ENCODE results near the gene STON2.

STON2 gene

GRCh38 chr14:81295958-81296923, 103.9 kb downstream of the STON2 start:
- no peaks in the 10 kb centered on the region for H3K79me2 ChIP-seq (ENCODE audit: insufficient read depth, low read length)
- H3K27ac ChIP-seq (ENCODE audit: low read depth, low read length) = no peak overlapping the region
- no peak overlapping the region for H3K4me2 ChIP-seq (ENCODE audit: low read depth, low read length, poor library complexity, severe bottlenecking)

GRCh38 chr14:81289516-81289915, 110.6 kb downstream of the STON2 start:
- Histone ChIP-seq H3K9me3 (ENCODE audit: insufficient read depth, low read length) (no peaks in the 10 kb centered on the region), H3K79me2 (ENCODE audit: insufficient read depth, low read length) (no peaks in the 10 kb centered on the region), H3K9ac (ENCODE audit: low read length) (no peak overlapping the region), H3K27ac (ENCODE audit: low read depth, low read length) (no peak overlapping the region), H2AFZ (ENCODE audit: low read depth, low read length, severe bottlenecking) (no peak overlapping the region), H3K4me2 (ENCODE audit: low read depth, low read length, poor library complexity, severe bottlenecking) (no peak overlapping the region), H3K9me2 (replicated peaks; ENCODE audit: insufficient read depth, low read length) (no peaks in the 10 kb centered on the region), H3K4me3 (ENCODE audit: insufficient read depth, low read length, poor library complexity, severe bottlenecking) (no peak overlapping the region), H4K20me1 (ENCODE audit: low read depth, low read length) (no peaks in the 10 kb centered on the region), H3K36me3 (ENCODE audit: low read length) (no peaks in the 10 kb centered on the region), H3F3A (ENCODE audit: insufficient read depth) (no peaks in the 10 kb centered on the region), H3K27me3 (ENCODE audit: low read length) (no peaks in the 10 kb centered on the region)
- TF ChIP-seq CTCF (IDR thresholded peaks at IDR 0.05; ENCODE audit: insufficient read depth, low read length, poor library complexity, severe bottlenecking) (no peak), EZH2phosphoT487 (conservative IDR thresholded peaks at IDR 0.05; ENCODE audit: low read length) (no peak)

More at GRCh38 chr14:81295958-81296923, 103.9 kb downstream of the STON2 start:
- TF ChIP-seq CTCF (IDR thresholded peaks at IDR 0.05; ENCODE audit: insufficient read depth, low read length, poor library complexity, severe bottlenecking) (no peak), EZH2phosphoT487 (conservative IDR thresholded peaks at IDR 0.05; ENCODE audit: low read length) (no peak)
- Histone ChIP-seq H3K27me3 (ENCODE audit: low read length) (no peaks in the 10 kb centered on the region), H3K9ac (ENCODE audit: low read length) (no peak overlapping the region), H3K36me3 (ENCODE audit: low read length) (no peaks in the 10 kb centered on the region), H3K9me3 (ENCODE audit: insufficient read depth, low read length) (no peaks in the 10 kb centered on the region), H2AFZ (ENCODE audit: low read depth, low read length, severe bottlenecking) (no peak overlapping the region), H3K4me3 (ENCODE audit: insufficient read depth, low read length, poor library complexity, severe bottlenecking) (no peak overlapping the region), H3F3A (ENCODE audit: insufficient read depth) (no peaks in the 10 kb centered on the region), H3K9me2 (replicated peaks; ENCODE audit: insufficient read depth, low read length) (no peaks in the 10 kb centered on the region), H4K20me1 (ENCODE audit: low read depth, low read length) (no peaks in the 10 kb centered on the region)

GRCh38 chr14:81286574-81287370, 113.4 kb downstream of the STON2 start:
- no peak for TF ChIP-seq EZH2phosphoT487 (conservative IDR thresholded peaks at IDR 0.05; ENCODE audit: low read length)
- TF ChIP-seq CTCF (IDR thresholded peaks at IDR 0.05; ENCODE audit: insufficient read depth, low read length, poor library complexity, severe bottlenecking) = no peak
- H4K20me1 ChIP-seq (ENCODE audit: low read depth, low read length) = no peaks in the 10 kb centered on the region
- H3K9ac ChIP-seq (ENCODE audit: low read length) = no peak overlapping the region
- no peaks in the 10 kb centered on the region for H3F3A ChIP-seq (ENCODE audit: insufficient read depth)
- H3K4me2 ChIP-seq (ENCODE audit: low read depth, low read length, poor library complexity, severe bottlenecking) = no peak overlapping the region
- no peaks in the 10 kb centered on the region for H3K9me3 ChIP-seq (ENCODE audit: insufficient read depth, low read length)
- no peak overlapping the region for H3K27ac ChIP-seq (ENCODE audit: low read depth, low read length)
- H3K27me3 ChIP-seq (ENCODE audit: low read length) = no peaks in the 10 kb centered on the region
- H3K36me3 ChIP-seq (ENCODE audit: low read length) = no peaks in the 10 kb centered on the region
- no peaks in the 10 kb centered on the region for H3K9me2 ChIP-seq (replicated peaks; ENCODE audit: insufficient read depth, low read length)
- H3K4me3 ChIP-seq (ENCODE audit: insufficient read depth, low read length, poor library complexity, severe bottlenecking) = no peak overlapping the region
- no peak overlapping the region for H2AFZ ChIP-seq (ENCODE audit: low read depth, low read length, severe bottlenecking)
- no peaks in the 10 kb centered on the region for H3K79me2 ChIP-seq (ENCODE audit: insufficient read depth, low read length)
